IMR-90 (cell line): ENCODE data around the gene PRELID3B. TPM values are rescaled to one million over a fixed set of nuclear protein-coding genes. Genes with fewer than 3 reads are reported as not detected.
A peak's percentile ranks its signal among the peaks of the same experiment; 100 is the strongest.

Source experiments
- ATAC-seq: fragments of 200-7000 bp; cut with Tn5 transposase; 2 replicates; pipeline ENCODE4 v1.9.1; 2020; ENCODE audit warnings: low read depth, mild to moderate bottlenecking, moderate library complexity
- BruUV-seq: library from RNA; stranded (reverse); fragments of 400-500 nt; replicated peaks from 2 replicates; lab custom pipeline; 2021; lab: Mats Ljungman, UMichigan
- CTCF ChIA-PET: fragments of 300-600 bp; formaldehyde crosslinking; extraction: SDS; loops from one replicate; lab custom pipeline; 2021; ENCODE audit warnings: antibody characterized with exemption; lab: Yijun Ruan, JAX
- POLR2A ChIA-PET: fragments of 300-600 bp; sonication (Branson Sonifier 250); formaldehyde crosslinking; loops from one replicate; lab custom pipeline; 2022; ENCODE audit warnings: antibody characterized with exemption; ENCODE audit not compliant: unreplicated experiment; lab: Charles Lee
- DNase-seq: peaks from one replicate; pipeline ENCODE4 v3.0.0; 2013
- H2AFZ ChIP-seq: replicated peaks from 2 replicates; pipeline ENCODE3; 2013; ENCODE audit warnings: low read length, mild to moderate bottlenecking; ENCODE audit not compliant: poor library complexity
- H2AK5ac ChIP-seq: 2 replicates; pipeline ENCODE4 v1.6.1; 2013; ENCODE audit warnings: low read depth, low read length, inconsistent platforms
- H2AK9ac ChIP-seq: replicated peaks from 2 replicates; pipeline ENCODE3; 2013; ENCODE audit warnings: mild to moderate bottlenecking, low read depth, low read length, moderate library complexity; ENCODE audit not compliant: poor library complexity
- H2BK120ac ChIP-seq: 2 replicates; pipeline ENCODE4 v1.6.1; 2013; ENCODE audit warnings: low read depth, low read length, inconsistent platforms
- H2BK15ac ChIP-seq: 3 replicates; pipeline ENCODE4 v1.6.1; 2013; ENCODE audit warnings: low read depth, low read length, inconsistent platforms
- H2BK20ac ChIP-seq: 2 replicates; pipeline ENCODE4 v1.6.1; 2013; ENCODE audit warnings: low read depth, mild to moderate bottlenecking, inconsistent platforms, low read length, moderate library complexity
- H2BK5ac ChIP-seq: 2 replicates; pipeline ENCODE4 v1.6.1; 2013; ENCODE audit warnings: mild to moderate bottlenecking, low read depth, low read length, inconsistent platforms; ENCODE audit not compliant: poor library complexity, severe bottlenecking
- H3K14ac ChIP-seq: replicated peaks from 2 replicates; pipeline ENCODE4 v1.6.1; 2013; ENCODE audit warnings: low read depth, low read length, inconsistent platforms
- H3K18ac ChIP-seq: 2 replicates; pipeline ENCODE4 v1.6.1; 2013; ENCODE audit warnings: low read depth, low read length, control low read depth
- H3K23ac ChIP-seq: 2 replicates; pipeline ENCODE4 v1.6.1; 2013; ENCODE audit warnings: low read depth, low read length, inconsistent platforms
- H3K27ac ChIP-seq: 2 replicates; pipeline ENCODE4 v1.5.1; 2013; ENCODE audit warnings: mild to moderate bottlenecking, control low read depth, low read length; ENCODE audit not compliant: insufficient read depth
- H3K27me3 ChIP-seq: 2 replicates; pipeline ENCODE4 v1.6.1; 2013; ENCODE audit warnings: low read length; ENCODE audit not compliant: control insufficient read depth, insufficient read depth
- H3K36me3 ChIP-seq: 2 replicates; pipeline ENCODE4 v1.6.1; 2013; ENCODE audit warnings: low read length, mixed read lengths; ENCODE audit not compliant: control insufficient read depth, insufficient read depth
- H3K4ac ChIP-seq: 2 replicates; pipeline ENCODE4 v1.6.1; 2013; ENCODE audit warnings: low read depth, low read length, inconsistent platforms
- H3K4me1 ChIP-seq: 2 replicates; pipeline ENCODE4 v1.6.1; 2013; ENCODE audit warnings: low read length, mixed read lengths; ENCODE audit not compliant: control insufficient read depth, insufficient read depth
- H3K4me2 ChIP-seq: 2 replicates; pipeline ENCODE4 v1.6.1; 2013; ENCODE audit warnings: low read depth, mild to moderate bottlenecking, control low read depth, low read length, moderate library complexity
- H3K4me3 ChIP-seq: 2 replicates; pipeline ENCODE4 v1.5.1; 2013; ENCODE audit warnings: low read depth, mild to moderate bottlenecking, control low read depth, low read length, moderate library complexity; ENCODE audit not compliant: insufficient read depth
- H3K56ac ChIP-seq: 2 replicates; pipeline ENCODE4 v1.6.1; 2013; ENCODE audit warnings: low read length, inconsistent platforms; ENCODE audit not compliant: insufficient read depth; ENCODE audit errors: extremely low read depth
- H3K79me1 ChIP-seq, 2 experiments: 2 replicates each; pipeline ENCODE4 v1.6.1; 2013; ENCODE audit warnings: low read length in 2 of 2, inconsistent platforms in 1 of 2, low read depth in 1 of 2
- H3K9ac ChIP-seq: 2 replicates; pipeline ENCODE4 v1.6.1; 2013; ENCODE audit warnings: low read depth, low read length, control low read depth
- H3K9me1 ChIP-seq: 2 replicates; pipeline ENCODE4 v1.6.1; 2013; ENCODE audit warnings: low read length, inconsistent platforms; ENCODE audit not compliant: insufficient read depth
- H3K9me3 ChIP-seq: 2 replicates; pipeline ENCODE4 v1.6.1; 2013; ENCODE audit warnings: low read length; ENCODE audit not compliant: control insufficient read depth, insufficient read depth
- H4K20me1 ChIP-seq: 2 replicates; pipeline ENCODE4 v1.6.1; 2013; ENCODE audit warnings: low read length, inconsistent platforms; ENCODE audit not compliant: insufficient read depth
- H4K5ac ChIP-seq: 2 replicates; pipeline ENCODE4 v1.6.1; 2013; ENCODE audit warnings: mild to moderate bottlenecking, low read depth, low read length, control low read depth
- H4K8ac ChIP-seq, 2 experiments: 2 replicates each; pipeline ENCODE4 v1.6.1; 2013; ENCODE audit warnings: low read depth in 2 of 2, low read length in 2 of 2, control low read depth in 1 of 2, inconsistent platforms in 1 of 2
- H4K91ac ChIP-seq: 2 replicates; pipeline ENCODE4 v1.6.1; 2013; ENCODE audit warnings: low read depth, low read length, inconsistent platforms; ENCODE audit not compliant: insufficient read depth
- CHD1 ChIP-seq: IDR thresholded peaks from 2 replicates; pipeline ENCODE4 v1.6.1; 2012; ENCODE audit warnings: low read depth, low read length, improper control_type of control experiment
- CTCF ChIP-seq: conservative IDR thresholded peaks from 2 replicates; pipeline ENCODE4 v1.5.1; 2012; ENCODE audit warnings: mild to moderate bottlenecking, low read depth, low read length, improper control_type of control experiment
- FOS ChIP-seq: fragments of 150-350 bp; IDR thresholded peaks from 2 replicates; pipeline ENCODE4 v1.6.1; 2016; ENCODE audit warnings: low read depth, low read length
- MAFK ChIP-seq: IDR thresholded peaks from 2 replicates; pipeline ENCODE4 v1.6.1; 2012; ENCODE audit warnings: low read depth, low read length, improper control_type of control experiment
- MXI1 ChIP-seq: IDR thresholded peaks from 2 replicates; pipeline ENCODE4 v1.6.1; 2012; ENCODE audit warnings: low read depth, mild to moderate bottlenecking, low read length, moderate library complexity, borderline replicate concordance
- NFE2L2 ChIP-seq: fragments of 150-350 bp; IDR thresholded peaks from 2 replicates; pipeline ENCODE4 v1.6.1; 2016; ENCODE audit warnings: low read depth, mild to moderate bottlenecking, low read length
- POLR2A ChIP-seq: IDR thresholded peaks from 2 replicates; pipeline ENCODE4 v1.6.1; 2012; ENCODE audit warnings: mild to moderate bottlenecking, low read depth, low read length
- RFX5 ChIP-seq: IDR thresholded peaks from 2 replicates; pipeline ENCODE4 v1.8.0; 2012; ENCODE audit warnings: low read depth, mild to moderate bottlenecking, low read length, moderate library complexity
- USF2 ChIP-seq: fragments of 150-350 bp; IDR thresholded peaks from 2 replicates; pipeline ENCODE4 v1.6.1; 2017; ENCODE audit warnings: mild to moderate bottlenecking, antibody characterized with exemption, low read length, low read depth
- WGBS, 2 experiments: methylation state at CpG; one replicate each; pipeline versions ENCODE4 v1.1.5 to v1.1.7; 2013; ENCODE audit warnings: missing lambda C conversion rate in 2 of 2; ENCODE audit not compliant: insufficient read length in 1 of 2; ENCODE audit errors: extremely low coverage in 2 of 2; 5-methylcytosine and 5-hydroxymethylcytosine counted together
- dilution Hi-C: fragments of 300-500 bp; cut with HindIII; formaldehyde crosslinking; loops from one replicate; pipeline ENCODE4 v1.14.3; 2018; ENCODE audit warnings: low sequenced_read_pairs; ENCODE audit not compliant: unreplicated experiment
- in situ Hi-C: fragments of 300-500 bp; cut with MboI; formaldehyde crosslinking; loops from 3 replicates; pipeline ENCODE4 v1.14.3; 2019; ENCODE audit warnings: low sequenced_read_pairs, inconsistent platforms, mixed read lengths
- intact Hi-C: fragments of 100-400 bp; cut with micrococcal nuclease; formaldehyde crosslinking; loops from 2 replicates; pipeline ENCODE4 v1.10.0; 2022
- polyA plus RNA-seq, 3 experiments: library from polyadenylated mRNA; depleted of rRNA; stranded (reverse); fragments of >200 nt; gene quantifications; 2 replicates each; pipeline ENCODE4 v1.2.3, GENCODE V29; 2012; ENCODE audit warnings: low replicate concordance in 1 of 3
- total RNA-seq: library from RNA; depleted of rRNA; stranded (reverse); fragments of >200 nt; gene quantifications from 2 replicates; pipeline ENCODE4 v1.2.3, GENCODE V29; 2012

PRELID3B gene
- total and polyA plus RNA-seq, 2 of the 4 experiments (the other 2 are of a cell fraction) = 24.8 to 41.9 TPM

- Histone ChIP-seq H4K91ac (no peak overlapping the region; the same call in 1 of the 2 replicates), H3K27me3 (no peaks in the 10 kb centered on the region), H3K4me2 (no peak overlapping the region), H3K27ac (no peak overlapping the region), H3K9ac (no peak overlapping the region), H2AK9ac (no peak overlapping the region), H3K4me1 (peaks cover 19% of the 10 kb centered on the region), H3K4ac (no peak overlapping the region), H3K23ac (no peak overlapping the region), H3K56ac (no peak overlapping the region), H2BK5ac (no peak overlapping the region), H2BK20ac (no peak overlapping the region), H3K9me3 (no peaks in the 10 kb centered on the region), H4K5ac (no peak overlapping the region), H3K18ac (no peak overlapping the region), H3K79me1 (peaks cover 0 to 4% of the 10 kb centered on the region in 2 experiments; a peak in 2 of 4 replicates), H3K9me1 (peaks cover 18% of the 10 kb centered on the region), H3K14ac (no peak overlapping the region), H3K4me3 (no peak overlapping the region), H2BK120ac (no peak overlapping the region), H2AK5ac (0 out of 2 replicates have a peak overlapping the region, but pooled peaks have one; percentile 70), H2BK15ac (no peak overlapping the region), H3K36me3 (no peaks in the 10 kb centered on the region), H2AFZ (no peak overlapping the region), H4K20me1 (no peaks in the 10 kb centered on the region), H4K8ac (no peak overlapping the region)
- dilution Hi-C loops (no loop called here), in situ Hi-C loops (no loop called here), intact Hi-C loops (no loop called here)
- CTCF ChIA-PET = no interaction called here
- ATAC-seq (no peak), DNase-seq (no peak)
- no TSS peak for BruUV-seq
- no peak for TF ChIP-seq CTCF
- no peak for TF ChIP-seq RFX5
- TF ChIP-seq USF2 = no peak
- TF ChIP-seq POLR2A = no peak
- TF ChIP-seq CHD1 = no peak
- TF ChIP-seq NFE2L2 = no peak
- TF ChIP-seq MXI1 = no peak
- no peak for TF ChIP-seq MAFK
- no peak for TF ChIP-seq FOS
- POLR2A ChIA-PET = no interaction called here
- 89% methylated on average over 13 of the region's 16 CpGs; no CpG with 5 or more reads in 1 of the 2 experiments for WGBS, 2 experiments
Measured at GRCh38 chr20:59015411-59015810, 27.2 kb downstream of the PRELID3B start.
